ENCODE measurements around the gene SORCS3.

The SORCS3 gene

GRCh38 chr10:105192861-105193260 is 551.8 kb downstream of the SORCS3 start:
- Histone ChIP-seq H3K27ac (replicated peaks) (no peak overlapping the region), H3K4me3 (replicated peaks; ENCODE audit: insufficient read depth, low read length) (no peak overlapping the region), H3K27me3 (ENCODE audit: insufficient read depth, poor library complexity, severe bottlenecking) (no peaks in the 10 kb centered on the region)
- TF ChIP-seq REST (IDR thresholded peaks at IDR 0.05; ENCODE audit: insufficient replicate concordance, low read depth), result no peak
- TF ChIP-seq POLR2AphosphoS5 (IDR thresholded peaks at IDR 0.05; ENCODE audit: low read depth), result no peak
- TF ChIP-seq GABPA (IDR thresholded peaks at IDR 0.05; ENCODE audit: low read depth), result no peak
- TF ChIP-seq SPI1 (IDR thresholded peaks at IDR 0.05; ENCODE audit: borderline replicate concordance, low read depth), result no peak
- no peak for TF ChIP-seq CTCF (IDR thresholded peaks at IDR 0.05; ENCODE audit: insufficient read depth, low read length)
- no peak for DNase-seq (ENCODE audit: low read depth in 1 of 2, low spot score in 1 of 2)

- H3K27me3 ChIP-seq (ENCODE audit: insufficient read depth, poor library complexity, severe bottlenecking), result no peaks in the 10 kb centered on the region
- no peak overlapping the region for H3K4me3 ChIP-seq (replicated peaks; ENCODE audit: insufficient read depth, low read length)
- no peak for DNase-seq (ENCODE audit: low read depth in 1 of 2, low spot score in 1 of 2)
- no peak overlapping the region for H3K27ac ChIP-seq (replicated peaks)
- no peak for TF ChIP-seq REST (IDR thresholded peaks at IDR 0.05; ENCODE audit: insufficient replicate concordance, low read depth)
Observed at GRCh38 chr10:105195831-105196230, 554.7 kb downstream of the SORCS3 start.

GRCh38 chr10:105197598-105198364 is 556.7 kb downstream of the SORCS3 start:
- DNase-seq (ENCODE audit: low read depth in 1 of 2, low spot score in 1 of 2), result no peak
- H3K27me3 ChIP-seq (ENCODE audit: insufficient read depth, poor library complexity, severe bottlenecking), result peaks cover under 1% of the 10 kb centered on the region
- no peak overlapping the region for H3K27ac ChIP-seq (replicated peaks)
- TF ChIP-seq POLR2AphosphoS5 (IDR thresholded peaks at IDR 0.05; ENCODE audit: low read depth), result no peak
- TF ChIP-seq CTCF (IDR thresholded peaks at IDR 0.05; ENCODE audit: insufficient read depth, low read length), result no peak
- no peak for TF ChIP-seq GABPA (IDR thresholded peaks at IDR 0.05; ENCODE audit: low read depth)
- TF ChIP-seq SPI1 (IDR thresholded peaks at IDR 0.05; ENCODE audit: borderline replicate concordance, low read depth), result no peak
- no peak for TF ChIP-seq REST (IDR thresholded peaks at IDR 0.05; ENCODE audit: insufficient replicate concordance, low read depth)
- no peak overlapping the region for H3K4me3 ChIP-seq (replicated peaks; ENCODE audit: insufficient read depth, low read length)

Data from HL-60 (cell line).